HCT116 (cell line): ENCODE data around the gene THAP10.

Experiments
- EGR1 ChIP-seq: IDR thresholded peaks from 2 replicates; pipeline ENCODE4 v1.6.1; 2012; ENCODE audit warnings: low read depth
- ELF1 ChIP-seq: IDR thresholded peaks from 2 replicates; pipeline ENCODE4 v1.6.1; 2012; ENCODE audit warnings: low read depth, borderline replicate concordance
- EZH2 ChIP-seq: fragments of 200-600 bp; sonication (generic); IDR thresholded peaks from 2 replicates; pipeline ENCODE4 v1.6.1; 2017; ENCODE audit warnings: antibody characterized with exemption, mixed run types
- EZH2phosphoT487 ChIP-seq: fragments of 200-600 bp; IDR thresholded peaks from 2 replicates; pipeline ENCODE4 v1.6.1; 2018; ENCODE audit warnings: antibody characterized with exemption, borderline replicate concordance
- POLR2A ChIP-seq: IDR thresholded peaks from 2 replicates; pipeline ENCODE4 v1.7.0; 2011; ENCODE audit warnings: borderline replicate concordance; ENCODE audit not compliant: insufficient read depth, insufficient read length; ENCODE audit errors: extremely low read depth
- POLR2AphosphoS5 ChIP-seq: IDR thresholded peaks from 2 replicates; pipeline ENCODE4 v1.6.1; 2011; ENCODE audit warnings: mild to moderate bottlenecking, low read depth, low read length, moderate library complexity
- RAD21 ChIP-seq: IDR thresholded peaks from 2 replicates; pipeline ENCODE4 v1.6.1; 2012; ENCODE audit warnings: low read depth, mild to moderate bottlenecking
- TCF7L2 ChIP-seq: IDR thresholded peaks from 2 replicates; pipeline ENCODE4 v1.7.0; 2011; ENCODE audit warnings: borderline replicate concordance, inconsistent platforms; ENCODE audit not compliant: insufficient read depth, insufficient read length; ENCODE audit errors: extremely low read depth
- YY1 ChIP-seq: IDR thresholded peaks from 2 replicates; pipeline ENCODE4 v1.6.1; 2011; ENCODE audit warnings: low read length, low read depth, moderate library complexity, mild to moderate bottlenecking; ENCODE audit not compliant: insufficient replicate concordance; ENCODE audit errors: extremely low read depth
- ZNF274 ChIP-seq: fragments of 200-500 bp; sonication (Bioruptor generic); IDR thresholded peaks from 2 replicates; pipeline ENCODE4 v1.6.1; 2014; ENCODE audit warnings: mild to moderate bottlenecking, low read depth, low read length, inconsistent platforms
- TF ChIP-seq, protein P1 (sequence below): IDR thresholded peaks from 2 replicates; pipeline ENCODE4 v1.6.1; 2012; ENCODE audit warnings: low read depth
- TF ChIP-seq, protein P2 (sequence below), 3 experiments: fragments of 200-600 bp in 1 of 3; sonication (generic) in 1 of 3; IDR thresholded peaks in 2 of 3; conservative IDR thresholded peaks in 1 of 3; 2 replicates each; pipeline ENCODE4 v1.5.1; 2012 to 2017; ENCODE audit warnings: low read depth in 2 of 3, low read length in 2 of 3, antibody characterized with exemption in 1 of 3, borderline replicate concordance in 1 of 3, control low read depth in 1 of 3, mild to moderate bottlenecking in 1 of 3, mixed read lengths in 1 of 3, mixed run types in 1 of 3, moderate library complexity in 1 of 3; ENCODE audit not compliant: insufficient read depth in 1 of 3

DNA sequence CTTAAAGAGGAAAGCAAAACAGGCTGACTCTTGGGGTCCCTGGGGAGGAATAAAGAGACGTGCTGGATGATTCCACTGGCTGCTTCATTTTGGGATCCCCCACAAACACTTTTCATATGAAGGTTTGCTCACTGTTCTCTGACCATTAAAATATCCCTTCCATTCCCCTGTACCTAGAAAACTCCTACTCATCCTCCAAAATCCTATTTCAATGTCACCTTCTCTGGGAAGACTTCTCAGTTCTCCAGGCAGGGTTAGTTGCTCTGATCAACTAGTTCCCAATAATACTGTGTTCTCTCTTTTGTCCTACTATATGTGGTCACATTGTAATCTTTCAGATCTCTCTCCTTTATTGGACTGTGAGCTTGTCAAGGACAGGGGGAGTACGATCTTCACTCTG, 57.2 kb downstream of the THAP10 start:
- TF ChIP-seq YY1 (no peak), POLR2AphosphoS5 (no peak), TCF7L2 (no peak), EZH2 (no peak), POLR2A (no peak), EGR1 (no peak), EZH2phosphoT487 (no peak), RAD21 (no peak), ELF1 (no peak), ZNF274 (no peak)
- TF ChIP-seq, protein P1, sequence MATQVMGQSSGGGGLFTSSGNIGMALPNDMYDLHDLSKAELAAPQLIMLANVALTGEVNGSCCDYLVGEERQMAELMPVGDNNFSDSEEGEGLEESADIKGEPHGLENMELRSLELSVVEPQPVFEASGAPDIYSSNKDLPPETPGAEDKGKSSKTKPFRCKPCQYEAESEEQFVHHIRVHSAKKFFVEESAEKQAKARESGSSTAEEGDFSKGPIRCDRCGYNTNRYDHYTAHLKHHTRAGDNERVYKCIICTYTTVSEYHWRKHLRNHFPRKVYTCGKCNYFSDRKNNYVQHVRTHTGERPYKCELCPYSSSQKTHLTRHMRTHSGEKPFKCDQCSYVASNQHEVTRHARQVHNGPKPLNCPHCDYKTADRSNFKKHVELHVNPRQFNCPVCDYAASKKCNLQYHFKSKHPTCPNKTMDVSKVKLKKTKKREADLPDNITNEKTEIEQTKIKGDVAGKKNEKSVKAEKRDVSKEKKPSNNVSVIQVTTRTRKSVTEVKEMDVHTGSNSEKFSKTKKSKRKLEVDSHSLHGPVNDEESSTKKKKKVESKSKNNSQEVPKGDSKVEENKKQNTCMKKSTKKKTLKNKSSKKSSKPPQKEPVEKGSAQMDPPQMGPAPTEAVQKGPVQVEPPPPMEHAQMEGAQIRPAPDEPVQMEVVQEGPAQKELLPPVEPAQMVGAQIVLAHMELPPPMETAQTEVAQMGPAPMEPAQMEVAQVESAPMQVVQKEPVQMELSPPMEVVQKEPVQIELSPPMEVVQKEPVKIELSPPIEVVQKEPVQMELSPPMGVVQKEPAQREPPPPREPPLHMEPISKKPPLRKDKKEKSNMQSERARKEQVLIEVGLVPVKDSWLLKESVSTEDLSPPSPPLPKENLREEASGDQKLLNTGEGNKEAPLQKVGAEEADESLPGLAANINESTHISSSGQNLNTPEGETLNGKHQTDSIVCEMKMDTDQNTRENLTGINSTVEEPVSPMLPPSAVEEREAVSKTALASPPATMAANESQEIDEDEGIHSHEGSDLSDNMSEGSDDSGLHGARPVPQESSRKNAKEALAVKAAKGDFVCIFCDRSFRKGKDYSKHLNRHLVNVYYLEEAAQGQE, result no peak
- TF ChIP-seq, protein P2, sequence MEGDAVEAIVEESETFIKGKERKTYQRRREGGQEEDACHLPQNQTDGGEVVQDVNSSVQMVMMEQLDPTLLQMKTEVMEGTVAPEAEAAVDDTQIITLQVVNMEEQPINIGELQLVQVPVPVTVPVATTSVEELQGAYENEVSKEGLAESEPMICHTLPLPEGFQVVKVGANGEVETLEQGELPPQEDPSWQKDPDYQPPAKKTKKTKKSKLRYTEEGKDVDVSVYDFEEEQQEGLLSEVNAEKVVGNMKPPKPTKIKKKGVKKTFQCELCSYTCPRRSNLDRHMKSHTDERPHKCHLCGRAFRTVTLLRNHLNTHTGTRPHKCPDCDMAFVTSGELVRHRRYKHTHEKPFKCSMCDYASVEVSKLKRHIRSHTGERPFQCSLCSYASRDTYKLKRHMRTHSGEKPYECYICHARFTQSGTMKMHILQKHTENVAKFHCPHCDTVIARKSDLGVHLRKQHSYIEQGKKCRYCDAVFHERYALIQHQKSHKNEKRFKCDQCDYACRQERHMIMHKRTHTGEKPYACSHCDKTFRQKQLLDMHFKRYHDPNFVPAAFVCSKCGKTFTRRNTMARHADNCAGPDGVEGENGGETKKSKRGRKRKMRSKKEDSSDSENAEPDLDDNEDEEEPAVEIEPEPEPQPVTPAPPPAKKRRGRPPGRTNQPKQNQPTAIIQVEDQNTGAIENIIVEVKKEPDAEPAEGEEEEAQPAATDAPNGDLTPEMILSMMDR (IDR thresholded peaks at IDR 0.05 in 2 of 3, conservative IDR thresholded peaks at IDR 0.05 in 1 of 3; ENCODE audit: borderline replicate concordance in 1 of 3, insufficient read depth in 1 of 3, low read depth in 2 of 3, low read length in 2 of 3), result no peak
